GM12872 (cell line): ENCODE data around the gene BACE2.

Experiments
- TF ChIP-seq, protein P1 (sequence below): IDR thresholded peaks from 3 replicates; pipeline ENCODE4 v1.5.1; 2011; ENCODE audit warnings: low read depth, mild to moderate bottlenecking, low read length, moderate library complexity; ENCODE audit not compliant: insufficient read depth

BACE2 gene

DNA sequence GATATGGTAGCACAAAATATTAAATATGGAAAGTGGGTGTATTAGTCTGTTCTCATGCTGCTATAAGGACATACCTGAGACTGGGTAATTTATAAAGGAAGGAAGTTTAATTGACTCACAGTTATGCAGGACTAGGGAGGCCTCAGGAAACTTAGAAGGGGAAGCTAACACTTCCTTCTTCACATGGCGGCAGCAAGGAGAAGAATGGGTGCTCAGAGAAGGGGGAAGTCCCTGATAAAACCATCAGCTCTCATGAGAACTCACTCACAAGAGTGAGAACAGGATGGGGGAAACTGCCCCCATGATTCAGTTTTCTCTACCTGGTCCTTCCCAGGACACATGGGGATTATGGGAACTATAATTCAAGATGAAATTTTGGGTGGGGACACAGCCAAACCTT, 15.8 kb upstream of the BACE2 start:
- TF ChIP-seq, protein P1, sequence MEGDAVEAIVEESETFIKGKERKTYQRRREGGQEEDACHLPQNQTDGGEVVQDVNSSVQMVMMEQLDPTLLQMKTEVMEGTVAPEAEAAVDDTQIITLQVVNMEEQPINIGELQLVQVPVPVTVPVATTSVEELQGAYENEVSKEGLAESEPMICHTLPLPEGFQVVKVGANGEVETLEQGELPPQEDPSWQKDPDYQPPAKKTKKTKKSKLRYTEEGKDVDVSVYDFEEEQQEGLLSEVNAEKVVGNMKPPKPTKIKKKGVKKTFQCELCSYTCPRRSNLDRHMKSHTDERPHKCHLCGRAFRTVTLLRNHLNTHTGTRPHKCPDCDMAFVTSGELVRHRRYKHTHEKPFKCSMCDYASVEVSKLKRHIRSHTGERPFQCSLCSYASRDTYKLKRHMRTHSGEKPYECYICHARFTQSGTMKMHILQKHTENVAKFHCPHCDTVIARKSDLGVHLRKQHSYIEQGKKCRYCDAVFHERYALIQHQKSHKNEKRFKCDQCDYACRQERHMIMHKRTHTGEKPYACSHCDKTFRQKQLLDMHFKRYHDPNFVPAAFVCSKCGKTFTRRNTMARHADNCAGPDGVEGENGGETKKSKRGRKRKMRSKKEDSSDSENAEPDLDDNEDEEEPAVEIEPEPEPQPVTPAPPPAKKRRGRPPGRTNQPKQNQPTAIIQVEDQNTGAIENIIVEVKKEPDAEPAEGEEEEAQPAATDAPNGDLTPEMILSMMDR: no peak

DNA sequence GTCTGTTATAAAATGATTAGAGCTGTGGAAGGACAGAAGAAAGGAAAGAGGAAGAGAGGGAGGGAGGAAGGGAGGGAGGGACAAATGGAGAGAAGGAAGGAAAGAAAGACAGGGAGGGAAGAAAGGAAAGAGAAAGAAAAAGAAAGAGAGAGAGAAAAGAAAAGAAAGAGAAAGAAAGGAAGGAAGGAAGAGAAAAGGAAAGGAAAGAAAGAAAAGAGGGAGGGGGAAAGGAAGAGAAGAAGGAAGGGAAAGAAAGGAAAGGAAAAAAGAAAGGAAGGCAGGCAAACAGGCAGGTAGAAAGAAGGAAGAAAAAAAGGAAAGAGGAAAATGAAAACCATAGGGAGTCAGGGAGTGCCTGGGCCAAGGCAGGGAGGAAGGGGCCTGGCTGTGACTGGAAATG, 14.5 kb upstream of the BACE2 start:
- TF ChIP-seq, protein P1: no peak

DNA sequence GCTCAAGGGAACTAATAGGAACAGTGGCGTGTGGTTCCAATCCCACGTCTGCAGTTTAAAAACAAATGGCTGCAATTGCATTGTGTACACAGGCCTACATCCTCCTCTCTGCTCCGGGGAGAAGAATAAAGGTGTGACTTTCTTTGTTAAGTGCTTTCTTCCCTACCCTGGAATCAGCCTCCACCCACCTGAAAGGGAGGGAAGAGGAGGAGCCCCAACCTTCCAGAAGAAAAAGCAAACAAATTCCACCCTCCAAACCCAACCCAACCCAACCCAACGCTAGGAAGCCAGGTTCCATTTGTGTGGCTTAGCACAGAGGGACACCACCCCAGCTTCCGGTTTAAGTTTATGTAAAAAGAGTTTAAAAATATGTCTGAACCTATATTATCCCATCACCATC, 11.8 kb upstream of the BACE2 start:
- TF ChIP-seq, protein P1: no peak

DNA sequence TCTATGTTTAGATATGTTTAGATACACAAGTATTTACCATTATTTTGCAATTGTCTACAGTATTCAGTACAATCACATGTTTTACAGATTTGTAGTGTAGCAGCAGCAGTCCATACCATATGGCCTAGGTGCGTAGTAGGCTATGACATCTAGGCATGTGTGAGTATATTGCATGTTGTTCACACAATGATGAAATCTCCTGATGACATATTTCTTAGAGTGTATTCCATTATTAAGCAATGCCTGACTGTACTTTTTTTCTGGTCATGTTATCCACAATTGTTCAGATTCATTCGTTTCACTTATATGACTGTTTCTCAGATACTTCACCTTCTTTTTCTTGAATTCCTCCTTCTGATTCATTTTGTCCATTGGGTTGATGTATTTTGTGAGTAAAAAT, 9.9 kb upstream of the BACE2 start:
- TF ChIP-seq, protein P1: no peak

DNA sequence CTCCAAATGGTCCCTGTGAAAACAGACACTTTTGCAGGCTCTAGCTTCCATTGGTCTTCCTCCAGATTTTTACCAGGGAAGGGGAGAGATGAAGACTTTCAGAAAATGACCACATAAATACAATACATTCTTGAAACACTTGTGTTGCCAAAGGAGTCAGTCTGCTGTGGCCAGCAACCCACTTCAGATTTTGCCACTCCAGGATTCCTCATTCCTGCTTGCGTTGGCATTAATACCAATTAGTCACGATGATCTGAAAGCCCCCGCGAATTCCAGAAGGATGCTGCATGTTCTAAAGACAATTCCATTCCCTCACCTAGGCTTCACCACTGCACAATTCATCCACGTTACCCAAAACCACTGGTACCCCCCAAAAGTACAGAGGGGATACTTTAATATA, 7.9 kb upstream of the BACE2 start:
- TF ChIP-seq, protein P1: no peak

DNA sequence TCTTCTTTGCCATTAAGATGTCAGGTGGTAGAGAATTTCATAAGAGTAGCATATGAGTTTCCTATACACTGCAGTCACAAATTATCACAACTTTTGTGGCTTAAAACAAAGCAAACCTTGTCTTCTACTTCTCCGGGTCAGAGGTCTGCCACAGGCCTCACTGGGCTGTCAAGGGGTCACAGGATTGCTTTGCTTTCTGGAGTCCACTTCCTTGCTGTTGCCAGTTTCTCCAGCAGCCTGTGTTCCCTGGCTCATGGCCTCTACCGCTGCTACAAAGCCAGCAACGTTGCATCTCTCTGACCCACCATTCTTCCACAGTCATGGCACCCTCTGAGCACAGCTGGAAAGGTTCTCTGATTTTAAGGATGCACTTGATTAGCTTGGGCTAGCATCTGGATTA, 6.5 kb upstream of the BACE2 start:
- TF ChIP-seq, protein P1: no peak

DNA sequence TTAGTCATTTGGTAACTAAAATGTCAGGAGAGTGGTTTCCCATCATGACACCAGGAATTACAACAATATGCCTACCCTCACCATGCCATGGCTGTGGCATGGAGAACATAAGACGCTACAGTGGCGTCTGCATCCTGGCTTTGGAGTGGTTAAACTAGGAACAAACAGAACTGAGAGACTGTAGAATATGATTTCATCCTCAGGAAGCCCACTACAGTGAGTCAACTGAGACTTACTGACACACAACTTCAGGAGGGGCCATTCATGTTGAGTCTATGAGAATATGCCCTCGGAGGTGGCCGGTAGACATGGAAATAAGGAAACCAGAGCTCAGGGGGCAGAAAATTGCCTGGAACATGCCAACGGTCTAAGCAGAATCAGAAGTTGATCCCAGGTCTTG, 5.9 kb upstream of the BACE2 start:
- TF ChIP-seq, protein P1: no peak

DNA sequence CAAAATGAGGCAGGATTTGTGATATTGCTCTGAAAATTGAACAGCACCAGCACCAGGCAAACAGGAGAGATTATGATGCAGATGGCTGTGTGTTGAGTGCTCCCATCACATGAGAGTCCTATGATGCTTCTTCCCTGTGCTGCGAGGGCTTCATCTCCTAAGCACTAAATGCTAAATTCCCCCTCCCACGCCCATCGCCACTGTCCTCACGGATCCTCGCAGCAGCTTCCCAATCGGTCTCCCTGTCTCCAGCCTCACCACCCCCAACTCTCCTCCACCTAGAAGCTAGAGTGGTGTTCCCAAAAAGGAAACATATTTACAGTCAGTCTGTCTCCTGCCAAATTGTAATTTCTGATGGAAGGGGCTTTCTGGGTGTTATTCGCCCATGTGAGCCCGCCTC, 4.9 kb upstream of the BACE2 start:
- TF ChIP-seq, protein P1: no peak
